ENCODE results near the gene ITPK1. TPM values are rescaled to one million over a fixed set of nuclear protein-coding genes. Genes with fewer than 3 reads are reported as not detected.

The ITPK1 gene
- total and polyA plus RNA-seq, 10 of the 15 experiments (the other 5 are each of a cell fraction or from before 2014, with no cell fraction given) = 1.3 to 73.2 (median 27.0) TPM

GRCh38 chr14:93148979-93149378 is 33.3 kb upstream of the ITPK1 start:
- DNase-seq (ENCODE audit: low read depth, low spot score) (no peak), FAIRE-seq (no peak), ATAC-seq (no peak)
- in situ Hi-C loops (cut with MboI) (no loop called here), intact Hi-C loops (cut with micrococcal nuclease; ENCODE audit: unreplicated experiment) (no loop called here)
- no peaks in the 10 kb centered on the region for H3K27me3 ChIP-seq (replicated peaks in 1 of 2; ENCODE audit: control insufficient read depth in 2 of 2, insufficient read depth in 2 of 2, low read length in 1 of 2)
- SMC1A ChIA-PET (ENCODE audit: uncharacterized antibody, unreplicated experiment) = no interaction called here
- no peaks in the 10 kb centered on the region for H3K79me2 ChIP-seq (ENCODE audit: control insufficient read depth, insufficient read depth, low read length)
- H3K4me3 ChIP-seq = no peak overlapping the region
- H4K20me1 ChIP-seq (ENCODE audit: control insufficient read depth, insufficient read depth) = no peaks in the 10 kb centered on the region
- CTCF ChIA-PET = no interaction called here
- H3K9ac ChIP-seq (ENCODE audit: control insufficient read depth, insufficient read depth, low read length) = no peak overlapping the region
- no peaks in the 10 kb centered on the region for H3K9me3 ChIP-seq (replicated peaks; ENCODE audit: control insufficient read depth, insufficient read depth, low read length)
- peaks cover 4% of the 10 kb centered on the region; the same call in 1 of the 2 replicates for H3K4me1 ChIP-seq (ENCODE audit: control insufficient read depth, insufficient read depth, low read length)
- POLR2A ChIA-PET = no interaction called here
- no peaks in the 10 kb centered on the region; a peak in 1 of 4 replicates for H3K36me3 ChIP-seq (ENCODE audit: control insufficient read depth in 2 of 2, insufficient read depth in 2 of 2, low read length in 1 of 2)
- H2AFZ ChIP-seq (ENCODE audit: control insufficient read depth, low read depth, low read length) = no peak overlapping the region
- H3K27ac ChIP-seq (ENCODE audit: control insufficient read depth, insufficient read depth) = no peak overlapping the region
- WGBS (ENCODE audit: insufficient coverage, insufficient replicate concordance, low lambda C conversion rate, missing lambda C conversion rate) = 69% methylated on average over 8 of the region's 8 CpGs
- H3K4me2 ChIP-seq (ENCODE audit: control insufficient read depth, insufficient read depth) = no peak overlapping the region
- no TSS peak for BruUV-seq (replicated peaks)
- RAD21 ChIA-PET (ENCODE audit: unreplicated experiment) = no interaction called here
- TF ChIP-seq MYB (IDR thresholded peaks at IDR 0.05; ENCODE audit: borderline replicate concordance, low read depth, low read length) (no peak), PRDM15 (CRISPR knock-in tag; IDR thresholded peaks at IDR 0.05) (no peak), CUX1 (IDR thresholded peaks at IDR 0.05; ENCODE audit: insufficient replicate concordance, low read depth, low read length) (no peak), SMAD5 (IDR thresholded peaks at IDR 0.05; ENCODE audit: low read depth) (no peak), IKZF2 (IDR thresholded peaks at IDR 0.05) (no peak), EED (IDR thresholded peaks at IDR 0.05; ENCODE audit: low read depth) (no peak), TBL1XR1 (IDR thresholded peaks at IDR 0.05; ENCODE audit: low read depth, low read length) (no peak), USF1 (IDR thresholded peaks at IDR 0.05; ENCODE audit: borderline replicate concordance, extremely low read length, insufficient read depth, low read depth, low read length) (no peak), CEBPB (IDR thresholded peaks at IDR 0.05; ENCODE audit: borderline replicate concordance in 1 of 2, low read depth in 2 of 2, low read length in 2 of 2) (no peak)

All from GM12878 (cell line).